ENCODE results near the gene IL17RB.

IL17RB gene

GRCh38 chr3:53846134-53846850, at the start of gene IL17RB, which contains the start of gene CHDH:
Gene IL17RB (plus strand): TSS chr3:53846568. CDS start chr3:53846589, 21 bp downstream.
Gene CHDH (minus strand): TSS chr3:53846419. CDS start chr3:53824008, 22,411 bp downstream.
- DNase-seq = peak; percentile 8

GRCh38 chr3:53798144-53798543, 48.2 kb upstream of the IL17RB start:
- no peak for DNase-seq

GRCh38 chr3:53799338-53799865, 47.0 kb upstream of the IL17RB start:
- no peak for DNase-seq

GRCh38 chr3:53800041-53800906, 46.1 kb upstream of the IL17RB start:
- no peak for DNase-seq

- DNase-seq = no peak
Measured at GRCh38 chr3:53801319-53801718, 45.0 kb upstream of the IL17RB start.

- DNase-seq = no peak
Measured at GRCh38 chr3:53802256-53802880, 44.0 kb upstream of the IL17RB start.

- DNase-seq = no peak
Measured at GRCh38 chr3:53803124-53803815, 43.1 kb upstream of the IL17RB start.

- no peak for DNase-seq
Measured at GRCh38 chr3:53803816-53804695, 42.3 kb upstream of the IL17RB start.

GRCh38 chr3:53804697-53805462, 41.5 kb upstream of the IL17RB start:
- DNase-seq = no peak

- DNase-seq = no peak
Measured at GRCh38 chr3:53805463-53806159, 40.8 kb upstream of the IL17RB start.

GRCh38 chr3:53806182-53807116, 39.9 kb upstream of the IL17RB start:
- DNase-seq = no peak

- DNase-seq = no peak
Measured at GRCh38 chr3:53807117-53807810, 39.1 kb upstream of the IL17RB start.

- no peak for DNase-seq
Measured at GRCh38 chr3:53808496-53808895, 37.9 kb upstream of the IL17RB start.

GRCh38 chr3:53809267-53809666, 37.1 kb upstream of the IL17RB start:
- DNase-seq = no peak

- no peak for DNase-seq
Measured at GRCh38 chr3:53809764-53810400, 36.5 kb upstream of the IL17RB start.

- no peak for DNase-seq
Measured at GRCh38 chr3:53811143-53811927, 35.0 kb upstream of the IL17RB start.

GRCh38 chr3:53812434-53812833, 33.9 kb upstream of the IL17RB start:
- no peak for DNase-seq

Data from activated naive CD4-positive, alpha-beta T cell treated with Interleukin-2 at 50 U/mL for 16 hours (primary cell).